ENCODE results near the gene CPXM2.

Gene CPXM2

GRCh38 chr10:123795846-123796590 lies 95.6 kb downstream of the CPXM2 start:
- DNase-seq = no peak

- no peak for DNase-seq
Measured at GRCh38 chr10:123795196-123795780, 96.3 kb downstream of the CPXM2 start.

GRCh38 chr10:123792248-123792978 lies 99.2 kb downstream of the CPXM2 start:
- DNase-seq = no peak

GRCh38 chr10:123790132-123790885 lies 101.3 kb downstream of the CPXM2 start:
- no peak for DNase-seq

- DNase-seq = no peak
Measured at GRCh38 chr10:123788981-123789380, 102.6 kb downstream of the CPXM2 start.

- no peak for DNase-seq
Measured at GRCh38 chr10:123787566-123787965, 104.0 kb downstream of the CPXM2 start.

- no peak for DNase-seq
Measured at GRCh38 chr10:123786896-123787295, 104.7 kb downstream of the CPXM2 start.

GRCh38 chr10:123786306-123786705 lies 105.3 kb downstream of the CPXM2 start:
- DNase-seq = no peak

- no peak for DNase-seq
Measured at GRCh38 chr10:123784646-123785045, 107.0 kb downstream of the CPXM2 start.

GRCh38 chr10:123784216-123784615 lies 107.4 kb downstream of the CPXM2 start:
- no peak for DNase-seq

- no peak for DNase-seq
Measured at GRCh38 chr10:123783296-123783695, 108.3 kb downstream of the CPXM2 start.

- no peak for DNase-seq
Measured at GRCh38 chr10:123782549-123782948, 109.1 kb downstream of the CPXM2 start.

- no peak for DNase-seq
Measured at GRCh38 chr10:123781956-123782500, 109.6 kb downstream of the CPXM2 start.

GRCh38 chr10:123781324-123781900 lies 110.2 kb downstream of the CPXM2 start:
- no peak for DNase-seq

- DNase-seq = no peak
Measured at GRCh38 chr10:123778719-123779517, 112.7 kb downstream of the CPXM2 start.

GRCh38 chr10:123777881-123778280 lies 113.7 kb downstream of the CPXM2 start:
- no peak for DNase-seq

- DNase-seq = no peak
Measured at GRCh38 chr10:123774132-123774742, 117.4 kb downstream of the CPXM2 start.

- DNase-seq = no peak
Measured at GRCh38 chr10:123772645-123773508, 118.7 kb downstream of the CPXM2 start.

- DNase-seq = no peak
Measured at GRCh38 chr10:123771877-123772644, 119.5 kb downstream of the CPXM2 start.
